Sigmoid colon (tissue), 4 donors: ENCODE measurements around the gene SPAG16.
"Not testable (repeated sequence)": the region's sequence is repeated elsewhere in the genome, so short reads cannot be mapped to it uniquely, and the experiment has no call there.

Experiments used
- EP300 ChIP-seq, 4 donors: sonication (generic); formaldehyde crosslinking; IDR thresholded peaks; one replicate each; pipeline ENCODE4 v1.6.1; 2017; ENCODE audit warnings: antibody characterized with exemption in 4 of 4
- TF ChIP-seq, protein P1 (sequence below), 4 experiments: fragments of 450-650 bp in 3 of 4; fragments of 200-600 bp in 1 of 4; IDR thresholded peaks; one replicate each; pipeline ENCODE4 v1.5.1; 2016 to 2019; ENCODE audit warnings: antibody characterized with exemption in 4 of 4, mild to moderate bottlenecking in 3 of 4, moderate library complexity in 2 of 4

- TF ChIP-seq, protein P1, sequence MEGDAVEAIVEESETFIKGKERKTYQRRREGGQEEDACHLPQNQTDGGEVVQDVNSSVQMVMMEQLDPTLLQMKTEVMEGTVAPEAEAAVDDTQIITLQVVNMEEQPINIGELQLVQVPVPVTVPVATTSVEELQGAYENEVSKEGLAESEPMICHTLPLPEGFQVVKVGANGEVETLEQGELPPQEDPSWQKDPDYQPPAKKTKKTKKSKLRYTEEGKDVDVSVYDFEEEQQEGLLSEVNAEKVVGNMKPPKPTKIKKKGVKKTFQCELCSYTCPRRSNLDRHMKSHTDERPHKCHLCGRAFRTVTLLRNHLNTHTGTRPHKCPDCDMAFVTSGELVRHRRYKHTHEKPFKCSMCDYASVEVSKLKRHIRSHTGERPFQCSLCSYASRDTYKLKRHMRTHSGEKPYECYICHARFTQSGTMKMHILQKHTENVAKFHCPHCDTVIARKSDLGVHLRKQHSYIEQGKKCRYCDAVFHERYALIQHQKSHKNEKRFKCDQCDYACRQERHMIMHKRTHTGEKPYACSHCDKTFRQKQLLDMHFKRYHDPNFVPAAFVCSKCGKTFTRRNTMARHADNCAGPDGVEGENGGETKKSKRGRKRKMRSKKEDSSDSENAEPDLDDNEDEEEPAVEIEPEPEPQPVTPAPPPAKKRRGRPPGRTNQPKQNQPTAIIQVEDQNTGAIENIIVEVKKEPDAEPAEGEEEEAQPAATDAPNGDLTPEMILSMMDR (IDR thresholded peaks at IDR 0.05), result not testable (repeated sequence)
- TF ChIP-seq EP300 (IDR thresholded peaks at IDR 0.05), result not testable (repeated sequence)
These were observed 124.3 kb downstream of the SPAG16 start for GRCh38 chr2:213408426-213409070.
